SJSA1 (cell line): ENCODE measurements around the gene UGT1A3. TPM values are rescaled to one million over a fixed set of nuclear protein-coding genes. Genes with fewer than 3 reads are reported as not detected.

ENCODE experiments used
- DNase-seq, 2 experiments: peaks; one replicate each; pipeline ENCODE4 v3.0.0-alpha.2; 2015 to 2020; ENCODE audit warnings: low spot score in 2 of 2, low read depth in 1 of 2
- H3K27ac ChIP-seq: fragments of 250-450 bp; sonication (Bioruptor Pico); 2 replicates; pipeline ENCODE4 v1.5.1; 2020; ENCODE audit warnings: mild to moderate bottlenecking, moderate library complexity
- H3K27me3 ChIP-seq: fragments of 250-450 bp; sonication (Bioruptor Pico); replicated peaks from 2 replicates; pipeline ENCODE4 v1.5.1; 2020; ENCODE audit warnings: mild to moderate bottlenecking, moderate library complexity
- H3K36me3 ChIP-seq: fragments of 250-450 bp; sonication (Bioruptor Pico); 2 replicates; pipeline ENCODE4 v1.5.1; 2020; ENCODE audit warnings: mild to moderate bottlenecking
- H3K4me1 ChIP-seq: fragments of 250-450 bp; sonication (Bioruptor Pico); replicated peaks from 2 replicates; pipeline ENCODE4 v1.6.1; 2021; ENCODE audit warnings: mild to moderate bottlenecking
- H3K4me3 ChIP-seq: fragments of 250-450 bp; sonication (Bioruptor Pico); 2 replicates; pipeline ENCODE4 v1.5.1; 2020; ENCODE audit warnings: mild to moderate bottlenecking
- H3K9me3 ChIP-seq: fragments of 250-450 bp; sonication (Bioruptor Pico); replicated peaks from 2 replicates; pipeline ENCODE4 v1.5.1; 2020; ENCODE audit warnings: mild to moderate bottlenecking
- total RNA-seq: library from RNA; depleted of rRNA; stranded (reverse); fragments of >200 nt; shearing (Covaris generic); gene quantifications from 2 replicates; pipeline ENCODE4 v1.2.3, GENCODE V29; 2014

Gene UGT1A3
- total RNA-seq, 1 experiment from 2014 or later, result not detected

DNA sequence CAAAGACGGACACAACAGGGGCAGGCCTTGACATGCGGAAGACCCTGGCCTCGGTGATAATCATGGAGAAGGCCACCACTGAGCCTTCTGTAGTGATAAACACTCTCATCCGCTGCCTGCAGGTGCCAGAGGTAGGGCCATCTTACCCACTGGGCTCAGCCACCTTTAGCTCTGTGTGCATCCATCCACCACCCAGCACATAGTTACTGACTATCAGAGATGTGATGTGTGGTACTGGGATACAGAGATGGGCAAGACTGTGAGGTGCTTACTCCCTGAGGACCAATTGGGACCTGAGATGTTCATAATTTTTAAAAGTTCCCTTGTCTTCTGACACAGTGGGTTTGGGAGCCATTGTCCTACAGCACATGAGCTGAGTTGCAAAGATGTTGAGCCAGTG lies 50.9 kb downstream of the UGT1A3 start:
- H3K36me3 ChIP-seq, result no peaks in the 10 kb centered on the region
- H3K27me3 ChIP-seq, result peaks cover 5% of the 10 kb centered on the region; the same call in 1 of the 2 replicates
- H3K4me3 ChIP-seq, result no peak overlapping the region
- no peak for DNase-seq
- 0 out of 2 replicates have a peak, but pooled peaks cover 3% of the 10 kb centered on the region for H3K9me3 ChIP-seq
- H3K27ac ChIP-seq, result no peak overlapping the region
- no peaks in the 10 kb centered on the region for H3K4me1 ChIP-seq

GRCh38 chr2:233780771-233781170 lies 51.9 kb downstream of the UGT1A3 start:
- Histone ChIP-seq H3K4me1 (no peaks in the 10 kb centered on the region), H3K4me3 (no peak overlapping the region), H3K9me3 (0 out of 2 replicates have a peak, but pooled peaks cover 3% of the 10 kb centered on the region), H3K36me3 (no peaks in the 10 kb centered on the region), H3K27ac (no peak overlapping the region), H3K27me3 (peaks cover 5% of the 10 kb centered on the region; the same call in 1 of the 2 replicates)
- DNase-seq, result no peak

DNA sequence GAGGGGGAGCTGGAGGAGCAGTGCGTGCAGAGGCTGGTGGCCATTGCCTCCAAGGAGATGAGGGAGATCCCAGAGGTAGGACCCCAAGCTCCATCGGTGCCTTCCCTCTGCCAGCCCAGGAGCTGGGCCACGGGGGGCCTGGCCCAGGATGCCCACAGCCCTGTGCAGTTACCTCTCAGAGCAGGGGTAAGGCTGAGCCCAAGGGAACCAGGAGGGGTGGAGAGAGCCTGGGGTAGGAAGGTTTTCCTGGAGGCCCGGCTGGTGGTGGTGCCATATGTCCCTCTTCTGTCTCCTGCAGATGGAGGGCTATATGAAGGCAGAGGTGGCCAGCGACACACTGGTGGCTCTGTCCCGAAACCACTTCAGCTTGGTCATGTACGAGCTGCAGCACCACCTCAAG lies 60.7 kb downstream of the UGT1A3 start:
- H3K4me3 ChIP-seq, result no peak overlapping the region
- no peaks in the 10 kb centered on the region for H3K4me1 ChIP-seq
- peak in 1 of 2 experiments; percentile 31 for DNase-seq
- no peak overlapping the region for H3K27ac ChIP-seq
- no peaks in the 10 kb centered on the region for H3K9me3 ChIP-seq
- no peaks in the 10 kb centered on the region for H3K27me3 ChIP-seq
- H3K36me3 ChIP-seq, result no peaks in the 10 kb centered on the region

GRCh38 chr2:233791151-233791882 lies 62.5 kb downstream of the UGT1A3 start:
- Histone ChIP-seq H3K36me3 (no peaks in the 10 kb centered on the region), H3K4me1 (no peaks in the 10 kb centered on the region), H3K27me3 (no peaks in the 10 kb centered on the region), H3K4me3 (no peak overlapping the region), H3K9me3 (no peaks in the 10 kb centered on the region), H3K27ac (no peak overlapping the region)
- DNase-seq, result peak in 1 of 2 experiments; percentile 29

- H3K9me3 ChIP-seq, result no peaks in the 10 kb centered on the region
- H3K27me3 ChIP-seq, result no peaks in the 10 kb centered on the region
- H3K27ac ChIP-seq, result no peak overlapping the region
- H3K4me1 ChIP-seq, result no peaks in the 10 kb centered on the region
- H3K36me3 ChIP-seq, result no peaks in the 10 kb centered on the region
- no peak for DNase-seq
- H3K4me3 ChIP-seq, result no peak overlapping the region
These were observed 63.1 kb downstream of the UGT1A3 start for GRCh38 chr2:233791883-233792329.

GRCh38 chr2:233792720-233793119 lies 63.9 kb downstream of the UGT1A3 start:
- Histone ChIP-seq H3K27ac (no peak overlapping the region), H3K27me3 (no peaks in the 10 kb centered on the region), H3K36me3 (no peaks in the 10 kb centered on the region), H3K9me3 (no peaks in the 10 kb centered on the region), H3K4me1 (no peaks in the 10 kb centered on the region), H3K4me3 (no peak overlapping the region)
- no peak for DNase-seq

DNA sequence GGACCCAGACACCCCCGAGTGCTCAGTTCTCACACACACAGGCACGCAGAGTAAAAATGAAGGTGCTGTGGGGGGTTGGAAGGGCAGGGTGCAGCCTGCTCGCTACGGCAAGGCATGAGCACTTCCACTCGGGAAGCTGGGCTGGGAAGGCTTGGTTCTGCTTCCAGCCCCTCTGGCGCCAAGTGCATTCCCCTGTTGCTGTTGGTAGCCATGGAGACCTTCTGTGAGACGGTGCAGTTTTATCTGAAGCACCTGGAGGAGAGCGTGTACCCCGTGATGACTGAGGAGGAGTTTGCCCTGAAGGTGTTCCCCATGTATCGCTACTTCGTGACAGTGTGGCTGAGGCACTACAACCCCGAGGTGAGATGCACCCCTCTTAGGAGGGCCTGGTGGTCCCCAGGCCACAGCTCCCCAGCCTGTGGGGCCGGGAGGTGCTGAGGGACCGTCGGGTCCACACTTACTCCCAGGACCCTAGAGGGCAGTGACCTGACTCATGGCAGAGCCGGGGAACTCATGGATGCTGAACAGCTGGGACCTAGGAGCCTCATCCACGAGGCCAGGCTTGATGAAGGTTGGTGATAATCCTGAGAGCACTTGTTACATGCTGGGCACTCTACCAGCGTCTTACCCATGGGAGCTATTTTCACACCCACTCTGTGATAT lies 64.8 kb downstream of the UGT1A3 start:
- H3K27me3 ChIP-seq, result no peaks in the 10 kb centered on the region
- H3K4me1 ChIP-seq, result no peaks in the 10 kb centered on the region
- H3K27ac ChIP-seq, result no peak overlapping the region
- no peaks in the 10 kb centered on the region for H3K36me3 ChIP-seq
- H3K4me3 ChIP-seq, result no peak overlapping the region
- H3K9me3 ChIP-seq, result no peaks in the 10 kb centered on the region
- DNase-seq, result peak in 1 of 2 experiments; percentile 28

- Histone ChIP-seq H3K27me3 (no peaks in the 10 kb centered on the region), H3K36me3 (no peaks in the 10 kb centered on the region), H3K4me3 (no peak overlapping the region), H3K27ac (no peak overlapping the region), H3K4me1 (no peaks in the 10 kb centered on the region), H3K9me3 (no peaks in the 10 kb centered on the region)
- DNase-seq, result peak in 1 of 2 experiments; percentile 28
These were observed 65.4 kb downstream of the UGT1A3 start for GRCh38 chr2:233794128-233794658.

GRCh38 chr2:233795735-233796171 lies 66.9 kb downstream of the UGT1A3 start:
- H3K9me3 ChIP-seq, result no peaks in the 10 kb centered on the region
- no peaks in the 10 kb centered on the region for H3K36me3 ChIP-seq
- no peak overlapping the region for H3K4me3 ChIP-seq
- DNase-seq, result peak in 1 of 2 experiments; percentile 30
- no peaks in the 10 kb centered on the region for H3K27me3 ChIP-seq
- no peaks in the 10 kb centered on the region for H3K4me1 ChIP-seq
- no peak overlapping the region for H3K27ac ChIP-seq

DNA sequence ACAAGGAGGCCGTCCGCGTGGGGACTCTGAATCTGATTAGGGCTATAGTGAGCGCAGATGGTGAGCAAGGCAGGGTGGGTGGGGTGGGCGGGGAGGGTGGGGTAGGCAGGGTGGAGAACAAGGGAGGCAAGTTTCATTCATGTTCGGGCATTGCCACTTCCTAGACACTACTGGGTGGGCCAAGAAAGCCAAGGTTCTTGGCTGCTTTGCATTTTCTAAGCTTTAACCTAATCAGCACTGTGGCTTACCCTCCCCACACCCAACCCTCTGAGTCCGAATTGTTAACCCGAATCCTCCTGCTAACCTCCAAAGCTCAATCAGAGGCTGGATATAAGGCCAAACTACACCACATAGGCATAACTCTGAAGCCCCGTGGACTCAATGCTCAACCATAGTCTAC lies 67.4 kb downstream of the UGT1A3 start:
- Histone ChIP-seq H3K27me3 (no peaks in the 10 kb centered on the region), H3K4me1 (no peaks in the 10 kb centered on the region), H3K9me3 (no peaks in the 10 kb centered on the region), H3K4me3 (no peak overlapping the region), H3K27ac (no peak overlapping the region), H3K36me3 (no peaks in the 10 kb centered on the region)
- no peak for DNase-seq

GRCh38 chr2:233798335-233799086 lies 69.7 kb downstream of the UGT1A3 start:
- peak in 1 of 2 experiments; percentile 33 for DNase-seq
- H3K4me3 ChIP-seq, result no peak overlapping the region
- no peaks in the 10 kb centered on the region for H3K4me1 ChIP-seq
- no peaks in the 10 kb centered on the region for H3K27me3 ChIP-seq
- no peaks in the 10 kb centered on the region for H3K9me3 ChIP-seq
- H3K27ac ChIP-seq, result no peak overlapping the region
- no peaks in the 10 kb centered on the region for H3K36me3 ChIP-seq

DNA sequence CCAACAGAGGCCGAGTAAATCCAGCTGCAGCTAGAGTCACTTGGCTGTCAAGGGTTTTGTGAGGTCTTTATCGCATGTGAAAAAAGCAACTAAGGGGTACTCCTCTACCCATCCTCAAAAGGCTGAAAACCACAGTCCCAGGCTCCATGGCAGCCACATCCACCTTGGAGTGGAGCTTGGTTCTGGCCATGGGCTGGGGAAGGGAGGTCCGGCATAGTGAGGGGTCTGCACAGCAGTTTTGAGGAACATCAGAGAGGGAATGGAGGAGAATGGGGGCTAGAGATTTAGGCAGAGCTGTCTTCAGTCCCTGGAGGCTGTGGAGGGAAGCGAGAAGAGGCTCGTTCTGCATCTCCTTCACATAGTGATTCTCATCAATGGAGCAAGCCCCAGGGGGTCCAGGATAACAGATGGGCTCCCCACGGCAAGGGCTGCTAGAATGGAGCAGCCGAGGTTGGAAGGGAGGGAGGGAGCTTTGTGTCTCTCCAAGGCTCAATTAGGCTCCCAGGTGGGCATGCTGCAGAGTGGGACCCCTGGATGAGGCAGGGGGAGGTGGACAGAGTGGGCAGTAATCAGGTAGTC lies 70.3 kb downstream of the UGT1A3 start:
- DNase-seq, result peak in 1 of 2 experiments; percentile 32
- no peaks in the 10 kb centered on the region for H3K36me3 ChIP-seq
- no peak overlapping the region for H3K27ac ChIP-seq
- no peaks in the 10 kb centered on the region for H3K4me1 ChIP-seq
- no peaks in the 10 kb centered on the region for H3K27me3 ChIP-seq
- no peak overlapping the region for H3K4me3 ChIP-seq
- H3K9me3 ChIP-seq, result no peaks in the 10 kb centered on the region

DNA sequence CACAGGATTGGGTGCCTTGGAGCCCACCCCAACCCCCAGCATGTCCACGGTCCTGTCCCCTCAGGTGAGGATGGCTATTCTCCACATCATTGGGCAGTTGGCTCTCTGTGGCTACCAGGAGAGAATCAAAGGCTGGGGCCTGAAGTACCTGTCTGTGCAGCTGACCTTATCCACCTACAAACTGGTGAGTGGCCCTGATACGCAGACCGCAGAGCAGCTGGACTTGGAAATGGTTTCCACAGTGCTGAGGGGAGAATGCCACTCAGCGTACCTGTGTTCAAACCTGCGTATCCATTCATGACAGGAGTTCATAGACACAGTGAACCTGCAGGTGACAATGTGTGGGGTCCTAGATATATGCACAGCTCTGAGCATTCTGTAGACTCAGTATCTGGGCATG lies 70.9 kb downstream of the UGT1A3 start:
- Histone ChIP-seq H3K4me1 (no peaks in the 10 kb centered on the region), H3K27ac (no peak overlapping the region), H3K9me3 (no peaks in the 10 kb centered on the region), H3K27me3 (no peaks in the 10 kb centered on the region), H3K4me3 (no peak overlapping the region), H3K36me3 (no peaks in the 10 kb centered on the region)
- DNase-seq, result no peak
